ENCODE data around the gene HSD11B1L.

The HSD11B1L gene

DNA sequence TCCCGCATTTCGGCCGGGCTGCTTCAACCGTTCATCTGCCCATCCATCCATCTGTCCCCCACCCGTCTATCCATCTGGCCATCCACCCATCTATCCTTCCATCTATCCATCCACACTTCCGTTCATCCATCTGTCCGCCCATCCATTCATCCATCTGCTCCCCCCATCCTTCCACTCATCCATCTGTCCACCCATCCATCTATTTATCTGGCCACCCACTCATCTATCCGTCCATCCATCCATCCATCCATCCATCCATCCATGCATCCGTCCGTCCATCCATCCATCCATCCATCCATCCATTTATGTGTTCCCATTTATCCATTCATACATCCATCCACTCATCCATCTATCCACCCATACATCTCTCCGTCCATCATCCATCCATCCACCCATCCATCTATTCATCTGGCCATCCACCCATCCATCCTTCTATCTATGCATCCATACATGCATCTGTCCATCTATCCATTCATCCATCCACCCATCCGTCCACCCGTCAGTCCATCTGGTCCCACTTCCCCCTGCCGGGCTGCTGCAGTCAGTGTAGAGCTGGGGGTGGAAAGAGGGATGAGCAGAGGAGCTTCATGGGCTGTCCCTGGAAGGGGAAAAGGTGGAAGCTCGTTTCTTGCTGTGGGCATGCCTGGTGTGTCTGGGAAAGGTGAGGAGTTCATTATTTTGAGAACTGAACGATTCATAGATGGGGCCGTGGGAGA is 722 bp downstream of the HSD11B1L start (continued):
- no peak for TF ChIP-seq ZNF510 (tag by site-specific recombination; IDR thresholded peaks at IDR 0.05; ENCODE audit: insufficient replicate concordance)
- no peak for TF ChIP-seq ZFP3 (tag by site-specific recombination; IDR thresholded peaks at IDR 0.05; ENCODE audit: low read depth)
- no peak for TF ChIP-seq ZNF658 (tag by site-specific recombination; IDR thresholded peaks at IDR 0.05)
- TF ChIP-seq, protein P1, sequence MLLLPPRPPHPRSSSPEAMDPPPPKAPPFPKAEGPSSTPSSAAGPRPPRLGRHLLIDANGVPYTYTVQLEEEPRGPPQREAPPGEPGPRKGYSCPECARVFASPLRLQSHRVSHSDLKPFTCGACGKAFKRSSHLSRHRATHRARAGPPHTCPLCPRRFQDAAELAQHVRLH (tag by site-specific recombination; IDR thresholded peaks at IDR 0.05) = no peak
- TF ChIP-seq, protein P2, sequence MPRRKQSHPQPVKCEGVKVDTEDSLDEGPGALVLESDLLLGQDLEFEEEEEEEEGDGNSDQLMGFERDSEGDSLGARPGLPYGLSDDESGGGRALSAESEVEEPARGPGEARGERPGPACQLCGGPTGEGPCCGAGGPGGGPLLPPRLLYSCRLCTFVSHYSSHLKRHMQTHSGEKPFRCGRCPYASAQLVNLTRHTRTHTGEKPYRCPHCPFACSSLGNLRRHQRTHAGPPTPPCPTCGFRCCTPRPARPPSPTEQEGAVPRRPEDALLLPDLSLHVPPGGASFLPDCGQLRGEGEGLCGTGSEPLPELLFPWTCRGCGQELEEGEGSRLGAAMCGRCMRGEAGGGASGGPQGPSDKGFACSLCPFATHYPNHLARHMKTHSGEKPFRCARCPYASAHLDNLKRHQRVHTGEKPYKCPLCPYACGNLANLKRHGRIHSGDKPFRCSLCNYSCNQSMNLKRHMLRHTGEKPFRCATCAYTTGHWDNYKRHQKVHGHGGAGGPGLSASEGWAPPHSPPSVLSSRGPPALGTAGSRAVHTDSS (tag by site-specific recombination; IDR thresholded peaks at IDR 0.05) = no peak
- TF ChIP-seq, protein P3, sequence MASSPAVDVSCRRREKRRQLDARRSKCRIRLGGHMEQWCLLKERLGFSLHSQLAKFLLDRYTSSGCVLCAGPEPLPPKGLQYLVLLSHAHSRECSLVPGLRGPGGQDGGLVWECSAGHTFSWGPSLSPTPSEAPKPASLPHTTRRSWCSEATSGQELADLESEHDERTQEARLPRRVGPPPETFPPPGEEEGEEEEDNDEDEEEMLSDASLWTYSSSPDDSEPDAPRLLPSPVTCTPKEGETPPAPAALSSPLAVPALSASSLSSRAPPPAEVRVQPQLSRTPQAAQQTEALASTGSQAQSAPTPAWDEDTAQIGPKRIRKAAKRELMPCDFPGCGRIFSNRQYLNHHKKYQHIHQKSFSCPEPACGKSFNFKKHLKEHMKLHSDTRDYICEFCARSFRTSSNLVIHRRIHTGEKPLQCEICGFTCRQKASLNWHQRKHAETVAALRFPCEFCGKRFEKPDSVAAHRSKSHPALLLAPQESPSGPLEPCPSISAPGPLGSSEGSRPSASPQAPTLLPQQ (tag by site-specific recombination; IDR thresholded peaks at IDR 0.05) = no peak
- TF ChIP-seq, protein P4, sequence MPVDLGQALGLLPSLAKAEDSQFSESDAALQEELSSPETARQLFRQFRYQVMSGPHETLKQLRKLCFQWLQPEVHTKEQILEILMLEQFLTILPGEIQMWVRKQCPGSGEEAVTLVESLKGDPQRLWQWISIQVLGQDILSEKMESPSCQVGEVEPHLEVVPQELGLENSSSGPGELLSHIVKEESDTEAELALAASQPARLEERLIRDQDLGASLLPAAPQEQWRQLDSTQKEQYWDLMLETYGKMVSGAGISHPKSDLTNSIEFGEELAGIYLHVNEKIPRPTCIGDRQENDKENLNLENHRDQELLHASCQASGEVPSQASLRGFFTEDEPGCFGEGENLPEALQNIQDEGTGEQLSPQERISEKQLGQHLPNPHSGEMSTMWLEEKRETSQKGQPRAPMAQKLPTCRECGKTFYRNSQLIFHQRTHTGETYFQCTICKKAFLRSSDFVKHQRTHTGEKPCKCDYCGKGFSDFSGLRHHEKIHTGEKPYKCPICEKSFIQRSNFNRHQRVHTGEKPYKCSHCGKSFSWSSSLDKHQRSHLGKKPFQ (tag by site-specific recombination; IDR thresholded peaks at IDR 0.05) = no peak
- TF ChIP-seq ZNF155 (tag by site-specific recombination; IDR thresholded peaks at IDR 0.05) = no peak
- no peak for TF ChIP-seq OVOL3 (tag by site-specific recombination; IDR thresholded peaks at IDR 0.05)
- TF ChIP-seq ZNF610 (tag by site-specific recombination; IDR thresholded peaks at IDR 0.05; ENCODE audit: borderline replicate concordance) = no peak
- TF ChIP-seq ZNF10 (tag by site-specific recombination; IDR thresholded peaks at IDR 0.05) = no peak
- TF ChIP-seq, protein P5, sequence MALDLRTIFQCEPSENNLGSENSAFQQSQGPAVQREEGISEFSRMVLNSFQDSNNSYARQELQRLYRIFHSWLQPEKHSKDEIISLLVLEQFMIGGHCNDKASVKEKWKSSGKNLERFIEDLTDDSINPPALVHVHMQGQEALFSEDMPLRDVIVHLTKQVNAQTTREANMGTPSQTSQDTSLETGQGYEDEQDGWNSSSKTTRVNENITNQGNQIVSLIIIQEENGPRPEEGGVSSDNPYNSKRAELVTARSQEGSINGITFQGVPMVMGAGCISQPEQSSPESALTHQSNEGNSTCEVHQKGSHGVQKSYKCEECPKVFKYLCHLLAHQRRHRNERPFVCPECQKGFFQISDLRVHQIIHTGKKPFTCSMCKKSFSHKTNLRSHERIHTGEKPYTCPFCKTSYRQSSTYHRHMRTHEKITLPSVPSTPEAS (tag by site-specific recombination; IDR thresholded peaks at IDR 0.05) = no peak
- TF ChIP-seq ZBTB21 (tag by site-specific recombination; IDR thresholded peaks at IDR 0.05) = no peak
- TF ChIP-seq, protein P6, sequence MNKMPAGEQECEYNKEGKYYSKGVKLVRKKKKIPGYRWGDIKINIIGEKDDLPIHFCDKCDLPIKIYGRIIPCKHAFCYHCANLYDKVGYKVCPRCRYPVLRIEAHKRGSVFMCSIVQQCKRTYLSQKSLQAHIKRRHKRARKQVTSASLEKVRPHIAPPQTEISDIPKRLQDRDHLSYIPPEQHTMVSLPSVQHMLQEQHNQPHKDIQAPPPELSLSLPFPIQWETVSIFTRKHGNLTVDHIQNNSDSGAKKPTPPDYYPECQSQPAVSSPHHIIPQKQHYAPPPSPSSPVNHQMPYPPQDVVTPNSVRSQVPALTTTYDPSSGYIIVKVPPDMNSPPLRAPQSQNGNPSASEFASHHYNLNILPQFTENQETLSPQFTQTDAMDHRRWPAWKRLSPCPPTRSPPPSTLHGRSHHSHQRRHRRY (tag by site-specific recombination; IDR thresholded peaks at IDR 0.05) = peak; percentile 67; the same call in 1 of the 2 replicates
- TF ChIP-seq, protein P7, sequence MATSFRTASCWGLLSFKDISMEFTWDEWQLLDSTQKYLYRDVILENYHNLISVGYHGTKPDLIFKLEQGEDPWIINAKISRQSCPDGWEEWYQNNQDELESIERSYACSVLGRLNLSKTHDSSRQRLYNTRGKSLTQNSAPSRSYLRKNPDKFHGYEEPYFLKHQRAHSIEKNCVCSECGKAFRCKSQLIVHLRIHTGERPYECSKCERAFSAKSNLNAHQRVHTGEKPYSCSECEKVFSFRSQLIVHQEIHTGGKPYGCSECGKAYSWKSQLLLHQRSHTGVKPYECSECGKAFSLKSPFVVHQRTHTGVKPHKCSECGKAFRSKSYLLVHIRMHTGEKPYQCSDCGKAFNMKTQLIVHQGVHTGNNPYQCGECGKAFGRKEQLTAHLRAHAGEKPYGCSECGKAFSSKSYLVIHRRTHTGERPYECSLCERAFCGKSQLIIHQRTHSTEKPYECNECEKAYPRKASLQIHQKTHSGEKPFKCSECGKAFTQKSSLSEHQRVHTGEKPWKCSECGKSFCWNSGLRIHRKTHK (tag by site-specific recombination; IDR thresholded peaks at IDR 0.05) = no peak
- TF ChIP-seq ZNF214 (tag by site-specific recombination; IDR thresholded peaks at IDR 0.05; ENCODE audit: borderline replicate concordance) = no peak
- no peak for TF ChIP-seq ZBTB1 (tag by site-specific recombination; IDR thresholded peaks at IDR 0.05)
- TF ChIP-seq ZNF16 (tag by site-specific recombination; IDR thresholded peaks at IDR 0.05; ENCODE audit: low read depth) = peak; percentile 27; the same call in 1 of the 2 replicates
- TF ChIP-seq IKZF3 (tag by site-specific recombination; IDR thresholded peaks at IDR 0.05) = no peak
- TF ChIP-seq TRIM28 (IDR thresholded peaks at IDR 0.05; ENCODE audit: borderline replicate concordance, low read length) = no peak
- TF ChIP-seq ZBTB17 (tag by site-specific recombination; IDR thresholded peaks at IDR 0.05) = peak; percentile 99
- TF ChIP-seq ZNF274 (IDR thresholded peaks at IDR 0.05; ENCODE audit: low read length) = no peak
- peak; percentile 63; the same call in 1 of the 2 replicates for TF ChIP-seq ZNF274 (tag by site-specific recombination; IDR thresholded peaks at IDR 0.05; ENCODE audit: borderline replicate concordance)
- TF ChIP-seq ZNF433 (tag by site-specific recombination; IDR thresholded peaks at IDR 0.05; ENCODE audit: low read depth) = 0 out of 2 replicates have a peak, but pooled peaks have one; percentile 3
- no peak for TF ChIP-seq ZNF768 (tag by site-specific recombination; IDR thresholded peaks at IDR 0.05)
- TF ChIP-seq ZNF133 (tag by site-specific recombination; IDR thresholded peaks at IDR 0.05) = no peak; the same call in 1 of the 2 replicates
- no peak for TF ChIP-seq ZNF792 (tag by site-specific recombination; IDR thresholded peaks at IDR 0.05)
- no peak for TF ChIP-seq ZNF138 (tag by site-specific recombination; IDR thresholded peaks at IDR 0.05; ENCODE audit: borderline replicate concordance)
- peak; percentile 74; the same call in 1 of the 2 replicates for TF ChIP-seq ZNF473 (tag by site-specific recombination; IDR thresholded peaks at IDR 0.05)
- peak; percentile 34; the same call in 1 of the 2 replicates for TF ChIP-seq ZNF169 (tag by site-specific recombination; IDR thresholded peaks at IDR 0.05)
- peak; percentile 100 for TF ChIP-seq ZNF366 (tag by site-specific recombination; conservative IDR thresholded peaks at IDR 0.05)
